RWPE1 (cell line): ENCODE results near the gene FBXO44.

Experiments used
- CTCF ChIA-PET: fragments of 350-600 bp; sonication (Branson Sonifier 250); formaldehyde crosslinking; extraction: SDS; loops from one replicate; lab custom pipeline; 2021; lab: Yijun Ruan, JAX
- POLR2A ChIA-PET: fragments of 400-600 bp; formaldehyde crosslinking; extraction: SDS; loops from one replicate; lab custom pipeline; 2020; ENCODE audit warnings: antibody characterized with exemption; ENCODE audit not compliant: low non-redundant PET; lab: Yijun Ruan, JAX
- DNase-seq: peaks from one replicate; pipeline ENCODE4 v3.0.0; 2012; ENCODE audit warnings: low spot score
- H3K27ac ChIP-seq: fragments of 450-650 bp; 2 replicates; pipeline ENCODE4 v1.5.1; 2017
- CTCF ChIP-seq: fragments of 450-650 bp; conservative IDR thresholded peaks from 2 replicates; pipeline ENCODE4 v1.5.1; 2017; ENCODE audit warnings: low read depth, mild to moderate bottlenecking

Gene FBXO44

GRCh38 chr1:11659748-11660147 lies 5.1 kb downstream of the FBXO44 start:
- ChIA-PET CTCF (no interaction called here), POLR2A (no interaction called here)
- no peak overlapping the region for H3K27ac ChIP-seq
- no peak for DNase-seq
- no peak for TF ChIP-seq CTCF

- ChIA-PET POLR2A (no interaction called here), CTCF (no interaction called here)
- no peak for TF ChIP-seq CTCF
- DNase-seq, result no peak
- no peak overlapping the region for H3K27ac ChIP-seq
These were observed 6.4 kb downstream of the FBXO44 start for GRCh38 chr1:11661103-11661502.

GRCh38 chr1:11664336-11665065 lies 9.8 kb downstream of the FBXO44 start:
- peak; percentile 46; the same call in 1 of the 2 replicates for TF ChIP-seq CTCF
- ChIA-PET CTCF (interaction anchor here (0.7 to 2.4 kb wide), 13 partner anchors 9 to 627 kb away, joined by 3 to 21 read pairs (median 6); partner anchors contain the start of genes FBXO2 and FBXO44), POLR2A (interaction anchor here (0.5 to 1.2 kb wide), 5 partner anchors 8 to 245 kb away, joined by 3 to 4 read pairs (median 3); no protein-coding TSS in a partner anchor)
- DNase-seq, result peak; percentile 10
- peak overlapping the region; percentile 66 for H3K27ac ChIP-seq

- TF ChIP-seq CTCF, result no peak
- DNase-seq, result no peak
- POLR2A ChIA-PET, result no interaction called here
- CTCF ChIA-PET, result no interaction called here
- H3K27ac ChIP-seq, result peak overlapping the region; percentile 12; the same call in 1 of the 2 replicates
These were observed 13.8 kb downstream of the FBXO44 start for GRCh38 chr1:11668516-11668915.

- DNase-seq, result no peak
- no peak for TF ChIP-seq CTCF
- POLR2A ChIA-PET, result no interaction called here
- H3K27ac ChIP-seq, result no peak overlapping the region
- CTCF ChIA-PET, result interaction anchor here (0.7 kb wide), 1 partner anchor 24 kb away, joined by 3 read pairs; no protein-coding TSS in a partner anchor
These were observed 16.1 kb downstream of the FBXO44 start for GRCh38 chr1:11670747-11671146.

GRCh38 chr1:11671205-11671543 lies 16.5 kb downstream of the FBXO44 start:
- CTCF ChIA-PET, result interaction anchor here (0.7 kb wide), 1 partner anchor 23 kb away, joined by 3 read pairs; no protein-coding TSS in a partner anchor
- POLR2A ChIA-PET, result no interaction called here
- DNase-seq, result no peak
- TF ChIP-seq CTCF, result no peak
- 0 out of 2 replicates have a peak overlapping the region, but pooled peaks have one; percentile 13 for H3K27ac ChIP-seq
